Activated T-cell treated with anti-CD3 and anti-CD28 coated beads for 24 hours (primary cell): ENCODE measurements around the gene RNF187.
"Not testable (repeated sequence)": the region's sequence is repeated elsewhere in the genome, so short reads cannot be mapped to it uniquely, and the experiment has no call there.

Source experiments
- DNase-seq: peaks from one replicate; pipeline ENCODE4 v3.0.0-alpha.2; 2020; ENCODE audit warnings: low read depth

RNF187 gene

DNA sequence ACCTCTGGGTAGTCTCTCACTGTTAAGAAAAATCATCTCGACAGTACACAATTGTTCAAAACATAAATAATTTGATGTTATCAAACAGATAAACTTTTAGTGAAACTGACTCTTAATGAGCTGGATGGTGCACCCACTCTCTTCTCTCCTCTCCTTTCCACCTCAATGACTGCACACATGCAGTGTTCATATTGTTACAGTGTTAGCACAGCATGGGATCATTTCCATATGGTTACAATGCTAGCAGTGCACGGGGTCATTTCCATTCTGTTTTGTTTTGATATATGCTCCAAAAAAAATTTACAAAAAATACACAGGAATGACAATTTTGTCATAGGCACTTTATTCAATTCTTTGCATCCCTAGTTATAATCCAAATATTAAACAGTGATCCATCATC lies 26.4 kb upstream of the RNF187 start:
- DNase-seq = no peak

DNA sequence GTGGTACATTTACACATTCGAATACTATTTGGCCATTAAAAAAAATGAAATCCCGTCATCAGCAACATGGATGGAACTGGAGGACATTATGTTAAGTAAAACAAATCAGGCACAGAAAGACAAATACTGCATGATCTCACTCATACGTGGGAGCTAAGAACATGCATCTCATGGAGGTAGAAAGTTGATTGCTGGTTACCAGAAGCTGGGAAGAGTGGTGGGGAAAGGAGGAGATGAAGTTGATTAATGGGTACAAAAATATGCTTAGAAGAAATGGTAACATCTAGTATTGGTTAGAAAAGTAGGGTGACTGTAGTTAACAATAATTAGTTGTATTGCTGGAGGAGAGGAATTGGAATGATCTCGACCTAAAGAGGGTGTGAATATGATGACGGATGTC lies 24.6 kb upstream of the RNF187 start:
- DNase-seq = no peak

DNA sequence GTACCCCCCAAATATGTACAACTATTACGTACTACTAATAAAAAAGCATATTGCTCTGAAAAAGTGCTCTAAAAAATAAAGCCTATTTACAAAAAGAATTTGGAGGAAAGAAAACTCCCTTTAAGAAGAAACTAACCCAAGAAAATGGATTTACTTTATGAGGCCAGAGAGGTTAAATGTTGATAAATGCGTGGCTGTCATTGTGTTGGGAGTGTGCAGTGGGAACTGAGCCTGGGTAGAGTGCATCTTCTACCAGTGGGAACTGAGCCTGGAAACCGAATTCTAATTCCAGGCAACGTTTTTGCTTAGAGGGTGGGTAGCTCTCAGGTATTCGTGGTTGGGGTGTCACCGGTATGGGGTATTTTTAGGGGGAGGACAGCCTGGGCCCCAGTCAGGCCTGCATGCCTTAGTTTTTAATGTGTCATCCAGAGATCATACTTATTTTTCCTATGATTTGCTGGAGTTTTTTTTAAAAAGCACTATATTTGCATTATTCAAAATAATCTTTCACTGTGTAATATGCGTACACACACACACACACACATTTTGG lies 24.1 kb upstream of the RNF187 start:
- DNase-seq = no peak

DNA sequence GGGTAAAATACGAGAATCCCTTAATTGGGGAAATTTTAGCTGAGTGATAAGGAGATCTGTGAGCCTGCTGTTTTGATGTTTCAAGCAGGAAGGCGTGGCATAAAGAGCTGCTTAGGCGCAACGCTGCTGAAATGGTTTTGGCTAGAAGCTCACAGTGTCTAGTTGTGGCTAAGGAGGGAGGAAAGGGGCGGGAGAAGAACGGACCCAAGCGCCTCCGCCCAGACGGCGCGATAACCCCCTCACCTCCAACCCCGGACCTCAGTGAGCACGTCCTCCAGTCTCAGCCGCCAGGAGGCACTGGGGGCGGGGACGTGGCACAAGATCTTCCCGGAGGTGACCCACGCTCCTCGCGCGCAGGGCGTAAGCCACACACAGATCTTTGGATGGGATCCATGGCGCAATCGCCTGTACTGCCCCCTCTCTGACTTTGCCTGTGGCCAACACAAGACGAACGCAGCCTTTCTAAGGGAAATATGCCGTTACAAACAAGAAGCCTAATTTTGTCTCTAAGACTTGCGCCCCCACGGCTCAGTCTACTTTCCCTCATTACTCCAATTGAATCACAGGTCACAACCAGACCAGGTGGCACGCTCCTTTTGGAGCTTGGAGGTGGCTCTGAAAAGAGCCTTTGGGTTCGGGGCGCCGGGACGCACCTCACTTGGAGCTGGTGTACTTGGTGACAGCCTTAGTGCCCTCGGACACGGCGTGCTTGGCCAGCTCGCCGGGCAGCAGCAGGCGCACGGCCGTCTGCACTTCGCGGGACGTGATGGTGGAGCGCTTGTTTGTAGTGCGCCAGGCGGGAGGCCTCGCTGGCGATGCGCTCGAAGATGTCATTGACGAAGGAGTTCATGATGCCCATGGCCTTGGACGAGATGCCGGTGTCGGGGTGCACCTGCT lies 23.4 kb upstream of the RNF187 start:
- DNase-seq = peak; percentile 42

- peak; percentile 81 for DNase-seq
Measured at GRCh38 chr1:228464487-228464983, 22.6 kb upstream of the RNF187 start.

- no peak for DNase-seq
Measured at GRCh38 chr1:228465141-228465540, 22.0 kb upstream of the RNF187 start.

DNA sequence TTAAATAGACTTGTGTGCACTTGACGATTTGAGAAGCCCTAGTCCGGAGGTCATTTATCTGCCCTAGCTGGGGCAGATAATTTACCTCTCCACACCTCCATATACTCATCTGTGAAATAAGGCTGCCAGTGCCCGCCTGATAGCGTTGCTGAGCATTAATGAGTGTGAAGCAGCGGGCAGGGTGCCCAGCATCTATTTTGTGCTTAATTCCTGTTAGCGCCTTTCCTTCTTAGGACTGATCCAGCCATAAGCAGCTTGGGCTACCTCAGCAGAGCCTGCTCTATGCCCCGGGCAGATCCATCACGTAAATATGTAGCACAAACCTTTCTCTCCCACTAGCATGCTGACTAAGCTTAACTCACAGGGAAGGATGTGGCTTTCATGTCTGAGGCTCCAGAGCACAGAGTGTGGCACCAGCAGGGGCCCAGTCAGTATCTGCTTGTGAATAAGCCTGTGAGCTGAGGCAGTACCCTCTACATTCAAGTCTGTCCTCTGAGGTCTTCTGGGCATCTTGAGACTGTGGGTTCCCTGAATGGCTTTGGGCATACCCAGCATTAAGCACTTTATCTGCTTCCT lies 21.5 kb upstream of the RNF187 start:
- no peak for DNase-seq

DNA sequence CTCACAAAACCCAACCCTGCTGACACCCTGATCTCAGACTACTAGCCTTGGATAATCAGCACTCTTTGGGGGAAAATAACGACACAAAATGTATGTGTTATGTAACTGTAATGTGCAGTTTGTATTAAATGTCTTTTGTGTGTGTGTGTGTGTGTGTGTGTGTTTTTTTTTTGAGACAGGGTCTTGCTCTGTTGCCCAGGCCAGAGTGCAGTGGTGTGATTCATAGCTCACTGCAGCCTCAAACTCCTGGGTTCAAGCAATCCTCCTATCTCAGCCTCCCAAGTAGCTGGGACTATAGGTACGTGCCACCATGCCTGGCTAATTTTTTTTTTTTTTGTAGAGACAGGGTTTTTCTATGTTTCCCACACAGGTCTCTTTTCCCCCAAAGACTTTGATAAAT lies 19.0 kb upstream of the RNF187 start:
- not testable (repeated sequence) for DNase-seq

GRCh38 chr1:228469413-228470162 lies 17.6 kb upstream of the RNF187 start:
- no peak for DNase-seq

GRCh38 chr1:228471154-228471761 lies 15.9 kb upstream of the RNF187 start:
- no peak for DNase-seq

DNA sequence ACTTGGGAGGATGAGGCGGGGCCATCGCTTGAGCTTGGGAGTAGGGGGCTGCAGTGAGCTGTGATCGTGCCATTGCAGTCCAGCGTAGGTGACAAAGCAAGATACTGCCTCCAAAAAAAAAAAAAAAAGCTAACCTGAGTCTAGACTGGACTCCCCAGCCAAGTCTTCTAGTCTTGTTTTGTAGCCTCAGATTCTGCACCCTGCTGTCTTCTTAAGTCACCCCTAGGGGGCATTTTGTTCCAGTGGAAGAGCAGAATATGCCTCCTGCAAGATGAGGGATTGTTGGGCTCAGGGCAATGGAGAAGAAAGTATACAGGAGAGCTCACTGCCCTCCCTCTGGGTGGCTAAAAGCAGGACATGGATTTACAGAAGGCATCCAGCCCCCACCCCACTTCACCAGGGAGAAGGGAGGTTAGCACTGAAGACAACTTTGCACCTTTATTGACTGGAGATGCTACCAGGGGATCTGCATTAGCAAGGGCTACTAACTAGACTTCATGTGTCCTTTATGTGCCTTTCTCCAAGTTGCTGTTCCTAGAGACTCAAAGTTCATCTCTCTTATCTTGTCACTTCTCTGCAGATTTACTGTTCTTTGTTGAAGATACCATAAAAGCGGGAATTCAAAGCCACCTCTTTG lies 15.3 kb upstream of the RNF187 start:
- no peak for DNase-seq

GRCh38 chr1:228472655-228473054 lies 14.5 kb upstream of the RNF187 start:
- no peak for DNase-seq

DNA sequence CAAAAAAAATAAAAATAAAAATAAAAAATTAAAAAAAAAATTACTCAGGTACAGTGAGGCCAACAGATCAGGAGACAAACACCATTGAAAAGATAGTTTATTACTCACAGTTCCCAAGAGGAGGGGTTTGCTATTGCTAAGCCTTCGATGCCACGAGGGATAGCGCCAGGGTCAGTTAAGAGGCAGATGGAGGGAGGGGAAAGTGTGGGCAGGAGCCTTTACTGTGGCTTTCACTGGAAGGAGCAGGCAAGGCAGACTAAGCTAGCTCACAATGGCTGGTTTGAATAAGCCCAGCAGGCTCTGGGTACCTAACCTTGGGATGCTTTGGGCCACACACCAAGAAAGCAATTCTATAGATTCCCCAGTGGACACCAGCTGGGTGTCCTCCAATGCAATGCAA lies 12.7 kb upstream of the RNF187 start:
- DNase-seq = no peak

DNA sequence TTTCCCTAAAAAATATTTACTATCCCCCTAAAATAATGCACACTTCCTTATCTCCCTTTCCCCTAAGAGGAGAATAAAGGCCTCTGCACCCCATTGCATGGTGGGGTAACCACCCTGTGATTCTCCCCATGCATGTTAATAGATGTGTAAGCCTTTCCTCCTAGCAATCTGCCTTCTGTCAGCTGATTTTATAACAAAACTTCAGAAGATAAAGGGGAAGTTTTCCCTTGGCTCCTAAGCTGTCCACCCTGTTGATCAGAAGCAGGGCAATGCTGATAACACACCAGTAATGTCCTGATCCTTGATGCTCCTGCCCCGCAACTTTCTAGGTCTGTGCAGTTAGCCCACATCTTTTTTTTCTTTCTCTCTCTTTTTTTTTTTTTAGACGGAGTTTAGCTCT lies 11.4 kb upstream of the RNF187 start:
- no peak for DNase-seq

DNA sequence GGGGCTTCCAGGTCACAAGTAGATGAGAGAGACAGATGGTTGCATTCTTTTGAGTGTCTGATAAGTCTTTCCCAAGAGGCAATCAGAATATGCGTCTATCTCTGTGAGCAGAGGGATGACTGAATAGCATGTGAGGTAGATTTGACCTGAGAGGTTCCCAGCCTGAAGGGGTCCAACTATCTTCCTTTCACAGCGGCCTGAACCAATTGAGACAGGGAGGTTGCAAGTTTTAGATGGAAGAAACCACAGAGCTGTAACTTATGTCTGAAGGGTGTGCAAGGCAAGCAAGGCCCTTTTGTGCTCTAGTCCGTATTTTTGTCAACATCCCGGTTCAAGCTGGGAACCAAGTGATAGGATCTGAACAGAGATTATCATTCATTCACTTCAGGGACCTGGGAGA lies 9.9 kb upstream of the RNF187 start:
- no peak for DNase-seq

- DNase-seq = no peak
Measured at GRCh38 chr1:228478326-228478725, 8.9 kb upstream of the RNF187 start.

- no peak for DNase-seq
Measured at GRCh38 chr1:228478912-228479711, 8.1 kb upstream of the RNF187 start.

- no peak for DNase-seq
Measured at GRCh38 chr1:228483789-228484188, 3.4 kb upstream of the RNF187 start.

DNA sequence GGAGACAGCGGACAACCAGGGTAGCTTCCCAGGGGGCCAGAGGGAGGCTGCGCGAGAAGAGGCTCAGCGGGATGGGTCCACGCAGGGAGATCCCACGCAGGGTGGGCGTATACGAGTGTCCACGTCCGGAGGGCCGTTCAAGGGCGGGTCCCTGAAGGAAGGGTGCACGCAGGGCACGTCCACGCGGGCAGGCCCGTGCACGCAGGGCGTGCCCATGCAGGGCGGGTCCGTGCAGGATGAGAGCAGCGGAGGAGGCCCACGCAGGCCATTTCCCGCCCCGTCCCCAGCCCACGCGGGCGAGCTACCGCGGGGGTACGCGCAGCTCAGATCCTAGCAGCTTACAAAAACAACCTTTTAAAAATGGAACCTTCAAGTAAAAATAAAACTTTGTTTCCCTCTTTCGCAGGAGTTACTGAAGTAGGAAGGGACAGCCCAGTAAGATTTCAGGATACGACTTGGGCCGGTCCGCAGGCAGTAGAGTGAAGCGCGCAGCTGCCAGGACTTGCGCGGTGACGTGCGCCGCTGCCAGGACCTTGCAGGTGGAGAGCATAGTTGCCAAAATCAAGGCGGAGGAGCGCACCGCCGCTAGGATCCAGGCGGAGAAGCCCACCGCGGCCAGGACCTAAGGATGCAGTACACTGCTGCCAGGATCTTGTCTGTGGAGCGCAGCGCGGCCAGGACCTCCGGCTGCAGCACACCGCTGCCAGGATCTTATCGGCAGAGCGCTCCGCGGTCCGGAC lies 416 bp upstream of the RNF187 start:
- DNase-seq = peak; percentile 79
